Stimulated activated memory B cell treated with anti-CD40 and anti-IgM and Interleukin-4, amounts not matched to agents 10 μg/mL and 1 μg/mL and 100 μg/mL, for 72 hours (primary cell): Measurements from ENCODE around the gene LCE3B.

Experiments
- ATAC-seq: fragments of 150-1000 bp; cut with Tn5 transposase; 2 replicates; pipeline ENCODE4 v1.10.0; 2021
- H3K27ac Mint-ChIP-seq: one replicate; pipeline ENCODE4 v1.8.0; 2022; ENCODE audit warnings: mild to moderate bottlenecking, mixed read lengths
- H3K27me3 Mint-ChIP-seq: one replicate; pipeline ENCODE4 v1.8.0; 2022; ENCODE audit warnings: mixed read lengths
- H3K36me3 Mint-ChIP-seq: one replicate; pipeline ENCODE4 v1.8.0; 2022; ENCODE audit warnings: mixed read lengths
- H3K4me1 Mint-ChIP-seq: one replicate; pipeline ENCODE4 v1.8.0; 2022; ENCODE audit warnings: mixed read lengths
- H3K4me3 Mint-ChIP-seq: one replicate; pipeline ENCODE4 v1.8.0; 2022; ENCODE audit warnings: mild to moderate bottlenecking, moderate library complexity, mixed read lengths
- H3K9me3 Mint-ChIP-seq: one replicate; pipeline ENCODE4 v1.8.0; 2022; ENCODE audit warnings: mixed read lengths

The LCE3B gene

DNA sequence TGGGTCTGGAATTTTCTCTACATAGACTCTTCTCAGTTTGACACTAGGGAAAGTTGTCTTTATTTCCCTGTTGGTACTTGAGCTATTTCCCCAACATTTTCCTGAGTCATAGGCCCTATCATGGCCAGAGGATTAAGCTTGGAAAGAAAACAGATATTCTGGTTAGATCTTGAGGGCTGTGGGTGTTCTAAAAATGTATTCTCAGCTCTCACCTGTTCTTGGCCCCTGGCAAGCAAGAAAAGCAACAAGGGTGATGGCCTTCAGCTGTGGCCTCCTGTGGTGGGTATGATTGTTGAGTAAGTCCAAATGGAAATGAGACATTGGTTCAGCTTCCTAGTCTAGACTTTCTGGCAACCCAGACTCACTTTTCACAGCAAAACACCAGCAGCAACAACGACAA, 26.7 kb downstream of the LCE3B start:
- Mint-ChIP-seq H3K27ac (no peak overlapping the region), H3K4me1 (no peaks in the 10 kb centered on the region), H3K9me3 (peaks cover 8% of the 10 kb centered on the region), H3K36me3 (no peaks in the 10 kb centered on the region), H3K27me3 (peaks cover 14% of the 10 kb centered on the region), H3K4me3 (no peak overlapping the region)
- ATAC-seq, result no peak

DNA sequence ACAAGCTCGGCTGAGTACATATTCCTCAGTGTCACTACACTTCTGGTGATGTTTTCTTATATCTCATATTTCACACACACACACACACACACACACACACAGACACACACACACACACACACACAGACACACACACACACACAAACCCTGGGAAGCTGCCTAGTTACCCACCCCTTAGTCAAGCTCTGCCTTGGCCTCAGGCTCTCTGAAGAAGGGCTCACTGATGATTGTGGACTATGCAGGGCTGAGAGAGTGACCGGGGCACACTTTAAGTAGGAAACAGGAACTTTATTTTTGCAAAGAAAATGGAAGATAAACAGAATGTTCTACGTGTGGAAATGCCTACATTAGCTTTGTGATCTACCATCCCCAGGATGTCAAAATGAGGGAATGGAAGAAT, 30.3 kb downstream of the LCE3B start:
- no peak for ATAC-seq
- Mint-ChIP-seq H3K4me1 (no peaks in the 10 kb centered on the region), H3K9me3 (peaks cover 6% of the 10 kb centered on the region), H3K27me3 (peaks cover 43% of the 10 kb centered on the region), H3K27ac (no peak overlapping the region), H3K4me3 (no peak overlapping the region), H3K36me3 (no peaks in the 10 kb centered on the region)

DNA sequence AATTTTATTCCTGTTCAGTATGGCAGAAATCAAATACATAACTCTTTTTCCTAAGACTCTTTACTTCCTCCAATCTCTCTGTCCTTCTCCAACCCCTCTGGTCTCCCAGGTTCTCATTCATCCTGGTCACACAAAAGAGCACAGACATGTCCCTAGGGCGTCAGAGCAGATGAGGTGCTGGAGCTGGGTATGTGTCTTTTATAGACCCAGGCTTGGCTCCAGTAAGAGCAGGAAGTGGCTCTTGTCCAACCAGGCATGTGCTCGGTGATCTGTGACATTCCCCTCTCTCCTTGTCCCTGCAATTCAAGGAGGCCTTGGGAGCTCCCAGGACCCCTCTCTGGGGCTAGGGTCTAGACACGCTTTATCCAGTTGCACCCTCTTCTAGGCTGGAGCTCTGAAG, 31.5 kb downstream of the LCE3B start:
- H3K4me3 Mint-ChIP-seq, result no peak overlapping the region
- H3K27ac Mint-ChIP-seq, result no peak overlapping the region
- no peaks in the 10 kb centered on the region for H3K9me3 Mint-ChIP-seq
- H3K27me3 Mint-ChIP-seq, result peaks cover 55% of the 10 kb centered on the region
- no peaks in the 10 kb centered on the region for H3K4me1 Mint-ChIP-seq
- no peak for ATAC-seq
- no peaks in the 10 kb centered on the region for H3K36me3 Mint-ChIP-seq

DNA sequence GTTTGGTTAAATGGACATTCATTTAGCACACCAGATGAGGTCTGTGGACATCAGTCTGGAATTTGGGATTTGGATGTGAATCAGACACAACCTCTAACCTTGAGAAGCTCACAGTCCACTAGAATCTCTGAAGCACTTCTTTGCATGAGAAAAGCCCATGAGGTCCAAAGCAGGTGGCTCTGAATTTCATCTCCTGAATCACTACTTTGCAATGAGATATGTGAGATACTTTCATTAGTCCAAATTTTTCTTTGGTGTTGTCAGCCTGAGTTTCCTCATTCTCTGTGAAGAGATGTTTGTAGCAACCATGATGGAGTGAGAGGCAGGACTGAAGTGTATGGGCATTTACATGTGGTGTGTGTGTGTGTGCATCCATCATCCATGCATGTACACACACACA, 33.0 kb downstream of the LCE3B start:
- Mint-ChIP-seq H3K4me3 (no peak overlapping the region), H3K27ac (no peak overlapping the region)

DNA sequence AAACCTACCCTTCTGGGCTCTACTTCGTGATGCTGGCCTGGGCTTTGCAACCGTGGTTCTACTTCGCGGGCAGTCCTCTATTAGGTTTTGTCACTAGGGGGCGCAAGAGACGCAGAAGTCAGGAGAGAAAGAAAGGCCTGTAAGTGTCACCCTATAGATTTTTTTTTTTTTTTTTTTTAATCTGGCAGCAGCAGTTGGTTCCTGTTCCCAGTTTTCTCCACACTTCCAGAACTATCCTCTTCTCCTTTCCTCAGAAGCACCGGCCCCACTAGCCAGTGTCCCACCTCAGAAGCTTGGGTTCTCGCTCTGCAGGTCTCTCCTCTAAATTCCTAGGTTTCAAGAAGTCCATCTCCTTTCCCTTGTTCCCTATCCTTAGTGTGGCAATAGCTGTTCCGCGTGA, 40.5 kb downstream of the LCE3B start:
- H3K27me3 Mint-ChIP-seq, result peaks cover 39% of the 10 kb centered on the region
- H3K4me3 Mint-ChIP-seq, result no peak overlapping the region
- no peaks in the 10 kb centered on the region for H3K9me3 Mint-ChIP-seq
- H3K4me1 Mint-ChIP-seq, result peaks cover 5% of the 10 kb centered on the region
- ATAC-seq, result no peak
- H3K36me3 Mint-ChIP-seq, result no peaks in the 10 kb centered on the region
- no peak overlapping the region for H3K27ac Mint-ChIP-seq

More for the DNA sequence above, 33.0 kb downstream of the LCE3B start:
- ATAC-seq, result no peak
- peaks cover 64% of the 10 kb centered on the region for H3K27me3 Mint-ChIP-seq
- no peaks in the 10 kb centered on the region for H3K36me3 Mint-ChIP-seq
- H3K9me3 Mint-ChIP-seq, result no peaks in the 10 kb centered on the region
- H3K4me1 Mint-ChIP-seq, result no peaks in the 10 kb centered on the region

DNA sequence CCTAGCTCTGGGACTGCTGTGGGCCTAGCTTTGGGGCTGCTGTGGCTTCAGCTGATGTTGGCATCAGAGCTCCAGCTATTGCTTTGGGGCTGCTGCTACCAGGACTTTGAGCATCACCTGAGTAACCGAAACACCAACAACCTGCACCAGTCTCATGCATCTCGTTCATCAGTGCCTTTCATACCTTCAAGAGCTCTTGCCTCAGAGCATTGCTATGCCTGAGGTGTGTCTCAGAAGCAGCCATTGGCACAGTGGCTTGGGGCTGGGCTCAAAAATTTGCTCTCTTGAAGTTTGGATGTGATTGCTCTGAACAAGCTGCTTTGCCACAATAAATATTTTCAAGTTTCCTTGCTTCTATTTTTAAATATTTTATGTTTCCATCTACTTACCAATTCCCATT, 42.8 kb downstream of the LCE3B start:
- Mint-ChIP-seq H3K27me3 (peaks cover 20% of the 10 kb centered on the region), H3K36me3 (no peaks in the 10 kb centered on the region), H3K4me1 (peaks cover 5% of the 10 kb centered on the region), H3K9me3 (no peaks in the 10 kb centered on the region), H3K27ac (no peak overlapping the region), H3K4me3 (no peak overlapping the region)
- ATAC-seq, result no peak

DNA sequence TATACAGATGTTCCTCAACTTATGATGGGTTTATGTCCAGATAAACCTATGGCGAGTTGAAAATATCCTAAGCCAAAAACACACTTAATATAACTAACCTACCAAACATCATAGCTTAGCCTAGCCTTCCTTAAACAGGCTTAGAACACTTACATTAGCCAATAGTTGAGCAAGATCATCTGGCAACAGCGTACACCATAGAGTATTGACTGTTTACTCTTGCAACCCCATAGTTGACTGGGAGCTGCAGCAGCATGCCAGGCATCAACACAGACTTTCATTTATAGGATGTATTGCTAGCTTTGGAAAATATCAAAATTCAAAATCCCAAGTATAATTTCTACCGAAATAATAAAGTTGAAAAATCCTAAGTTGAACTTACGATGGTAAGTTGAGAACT, 44.1 kb downstream of the LCE3B start:
- H3K4me3 Mint-ChIP-seq, result no peak overlapping the region
- ATAC-seq, result no peak
- H3K36me3 Mint-ChIP-seq, result no peaks in the 10 kb centered on the region
- H3K27me3 Mint-ChIP-seq, result peaks cover 15% of the 10 kb centered on the region
- peaks cover 5% of the 10 kb centered on the region for H3K4me1 Mint-ChIP-seq
- no peaks in the 10 kb centered on the region for H3K9me3 Mint-ChIP-seq
- no peak overlapping the region for H3K27ac Mint-ChIP-seq

DNA sequence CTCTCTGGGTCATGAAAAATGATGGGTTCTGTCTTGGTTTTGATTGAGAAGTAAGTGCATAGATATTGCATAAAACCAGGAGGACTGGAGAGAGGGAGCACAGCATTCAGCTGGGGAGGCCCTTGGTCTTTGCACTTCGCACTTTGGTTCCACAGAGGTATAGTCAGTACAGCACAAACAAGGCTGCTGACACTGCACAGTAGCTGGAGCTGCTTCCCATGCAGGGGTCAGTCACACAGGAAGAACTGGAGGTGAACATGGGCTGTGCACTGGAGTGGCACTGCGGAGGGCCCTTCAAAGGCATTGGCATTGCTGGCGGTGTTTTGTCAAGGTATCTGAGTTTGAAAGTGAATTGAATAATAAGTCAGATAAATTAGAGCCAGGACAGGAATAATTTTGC, 45.0 kb downstream of the LCE3B start:
- ATAC-seq, result no peak
- no peak overlapping the region for H3K27ac Mint-ChIP-seq
- H3K9me3 Mint-ChIP-seq, result no peaks in the 10 kb centered on the region
- H3K36me3 Mint-ChIP-seq, result no peaks in the 10 kb centered on the region
- H3K4me3 Mint-ChIP-seq, result no peak overlapping the region
- H3K4me1 Mint-ChIP-seq, result peaks cover 4% of the 10 kb centered on the region
- H3K27me3 Mint-ChIP-seq, result peaks cover 19% of the 10 kb centered on the region

DNA sequence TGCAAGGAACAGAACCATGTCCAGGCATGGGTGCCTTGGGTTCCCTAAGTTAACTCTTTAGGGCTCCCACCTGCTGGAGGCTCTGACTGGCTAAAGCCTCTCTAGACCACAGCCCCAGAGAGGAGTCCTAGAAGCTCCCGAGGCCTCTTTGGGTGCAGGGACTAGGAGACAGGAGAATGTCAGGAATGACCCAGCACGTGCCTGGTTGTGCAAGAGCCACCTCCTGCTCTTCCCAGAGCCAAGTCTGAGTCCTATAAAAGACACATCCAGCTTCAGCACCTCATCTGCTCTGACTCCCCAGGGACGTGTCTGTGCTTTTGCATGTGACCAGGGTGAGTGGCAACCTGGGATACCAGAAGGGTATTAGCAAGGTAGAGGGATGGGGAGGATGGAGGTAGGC, 49.5 kb downstream of the LCE3B start, which contains the start of gene LCE2D:
Gene LCE2D, plus strand, starts transcription at position 283 of the 400 bp plus-strand sequence. CDS start 726 bp downstream, outside the sequence.
- Mint-ChIP-seq H3K27me3 (peaks cover 27% of the 10 kb centered on the region), H3K4me3 (no peak within 1 kb of the TSS), H3K36me3 (no peaks in the 10 kb centered on the region), H3K9me3 (no peaks in the 10 kb centered on the region), H3K4me1 (no peaks in the 10 kb centered on the region), H3K27ac (no peak within 1 kb of the TSS)
- no peak for ATAC-seq
